GM12878 (cell line): ENCODE data around the gene CHST15. TPM values are rescaled to one million over a fixed set of nuclear protein-coding genes. Genes with fewer than 3 reads are reported as not detected.

Experiments
- ATAC-seq: fragments of 200-7000 bp; cut with Tn5 transposase; 3 replicates; pipeline ENCODE4 v1.9.1; 2020; ENCODE audit warnings: mild to moderate bottlenecking, moderate library complexity
- BruUV-seq: library from RNA; stranded (reverse); fragments of 400-500 nt; replicated peaks from 2 replicates; lab custom pipeline; 2021; lab: Mats Ljungman, UMichigan
- CTCF ChIA-PET: fragments of 300-600 bp; sonication (Branson Sonifier 250); formaldehyde crosslinking; extraction: SDS; loops from one replicate; lab custom pipeline; 2021; ENCODE audit warnings: inconsistent platforms; lab: Yijun Ruan, JAX
- POLR2A ChIA-PET: fragments of 350-600 bp; formaldehyde crosslinking; extraction: SDS; loops from one replicate; lab custom pipeline; 2021; ENCODE audit warnings: inconsistent platforms; lab: Charles Lee
- RAD21 ChIA-PET: fragments of 300-600 bp; sonication (Branson Sonifier 250); formaldehyde crosslinking; loops from one replicate; lab custom pipeline; 2023; ENCODE audit warnings: antibody characterized with exemption; ENCODE audit not compliant: unreplicated experiment; lab: Charles Lee
- SMC1A ChIA-PET: fragments of 300-600 bp; sonication (Branson Sonifier 250); formaldehyde crosslinking; loops from one replicate; lab custom pipeline; 2023; ENCODE audit not compliant: unreplicated experiment, uncharacterized antibody; lab: Charles Lee
- DNase-seq: peaks from one replicate; pipeline ENCODE4 v3.0.0-alpha.2; 2011; ENCODE audit warnings: low read depth, low spot score
- FAIRE-seq: peaks from 3 replicates; lab custom pipeline; 2011; peaks lifted over from hg19 to GRCh38; lab: Jason Lieb, UNC
- H2AFZ ChIP-seq: 2 replicates; pipeline ENCODE4 v1.6.0; 2011; ENCODE audit warnings: low read depth, low read length, control low read depth; ENCODE audit not compliant: control insufficient read depth
- H3K27ac ChIP-seq: 2 replicates; pipeline ENCODE4 v1.5.1; 2011; ENCODE audit warnings: control low read depth; ENCODE audit not compliant: control insufficient read depth, insufficient read depth
- H3K27me3 ChIP-seq, 2 experiments: replicated peaks in 1 of 2; 2 replicates each; pipeline versions ENCODE4 v1.6.0 to v1.6.1; 2011; ENCODE audit warnings: low read length in 1 of 2; ENCODE audit not compliant: control insufficient read depth in 2 of 2, insufficient read depth in 2 of 2
- H3K36me3 ChIP-seq, 2 experiments: 2 replicates each; pipeline ENCODE4 v1.5.1; 2011; ENCODE audit warnings: low read length in 1 of 2; ENCODE audit not compliant: control insufficient read depth in 2 of 2, insufficient read depth in 2 of 2
- H3K4me1 ChIP-seq: 2 replicates; pipeline ENCODE4 v1.6.1; 2011; ENCODE audit warnings: mild to moderate bottlenecking, low read length, moderate library complexity, mixed read lengths; ENCODE audit not compliant: control insufficient read depth, insufficient read depth
- H3K4me2 ChIP-seq: 2 replicates; pipeline ENCODE4 v1.6.0; 2011; ENCODE audit warnings: control low read depth; ENCODE audit not compliant: control insufficient read depth, insufficient read depth
- H3K4me3 ChIP-seq: fragments of 200-600 bp; sonication (generic); 2 replicates; pipeline ENCODE4 v1.5.1; 2016
- H3K79me2 ChIP-seq: 2 replicates; pipeline ENCODE4 v1.6.0; 2011; ENCODE audit warnings: low read length; ENCODE audit not compliant: control insufficient read depth, insufficient read depth
- H3K9ac ChIP-seq: 2 replicates; pipeline ENCODE4 v1.8.0; 2011; ENCODE audit warnings: low read length, control low read depth, mixed read lengths; ENCODE audit not compliant: control insufficient read depth, insufficient read depth
- H3K9me3 ChIP-seq: replicated peaks from 3 replicates; pipeline ENCODE4 v1.5.1; 2011; ENCODE audit warnings: mild to moderate bottlenecking, low read length; ENCODE audit not compliant: control insufficient read depth, insufficient read depth
- H4K20me1 ChIP-seq: 2 replicates; pipeline ENCODE4 v1.6.0; 2011; ENCODE audit not compliant: control insufficient read depth, insufficient read depth
- ASH2L ChIP-seq: fragments of 300-600, 200-600 bp; sonication (generic); IDR thresholded peaks from 2 replicates; pipeline ENCODE4 v1.6.1; 2017; ENCODE audit warnings: low read depth, mild to moderate bottlenecking, borderline replicate concordance
- ATF2 ChIP-seq: IDR thresholded peaks from 2 replicates; pipeline ENCODE4 v1.6.1; 2012; ENCODE audit warnings: low read length, inconsistent platforms
- BHLHE40 ChIP-seq, 2 experiments: fragments of 450-650 bp in 1 of 2; IDR thresholded peaks; 2 replicates each; pipeline ENCODE4 v1.6.1; 2011 to 2017; ENCODE audit warnings: low read depth in 2 of 2, borderline replicate concordance in 1 of 2, improper control_type of control experiment in 1 of 2, low read length in 1 of 2, mild to moderate bottlenecking in 1 of 2
- MLLT1 ChIP-seq: fragments of 450-650 bp; IDR thresholded peaks from 2 replicates; pipeline ENCODE4 v1.6.1; 2016; ENCODE audit warnings: mild to moderate bottlenecking
- MTA3 ChIP-seq: IDR thresholded peaks from 2 replicates; pipeline ENCODE4 v1.6.1; 2012; ENCODE audit warnings: low read length, inconsistent platforms, borderline replicate concordance
- NBN ChIP-seq: fragments of 450-650 bp; IDR thresholded peaks from 2 replicates; pipeline ENCODE4 v1.6.1; 2016
- RUNX3 ChIP-seq: IDR thresholded peaks from 2 replicates; pipeline ENCODE4 v1.6.1; 2012; ENCODE audit warnings: low read length, inconsistent platforms
- SPI1 ChIP-seq: IDR thresholded peaks from 2 replicates; pipeline ENCODE4 v1.6.1; 2011; ENCODE audit warnings: low read depth, mild to moderate bottlenecking, low read length, moderate library complexity, borderline replicate concordance; ENCODE audit not compliant: insufficient read depth
- SUPT20H ChIP-seq: IDR thresholded peaks from 2 replicates; pipeline ENCODE4 v1.6.1; 2011; ENCODE audit warnings: low read depth, mild to moderate bottlenecking, low read length, moderate library complexity, borderline replicate concordance; ENCODE audit not compliant: control insufficient read depth
- TCF12 ChIP-seq: IDR thresholded peaks from 2 replicates; pipeline ENCODE4 v1.6.1; 2011; ENCODE audit warnings: low read depth, mild to moderate bottlenecking, low read length
- WGBS: methylation state at CpG from one replicate; pipeline ENCODE4 v1.1.6; 2016; ENCODE audit warnings: low lambda C conversion rate; ENCODE audit not compliant: insufficient replicate concordance, insufficient coverage; ENCODE audit errors: missing lambda C conversion rate; 5-methylcytosine and 5-hydroxymethylcytosine counted together
- in situ Hi-C: fragments of 300-500 bp; cut with MboI; formaldehyde crosslinking; loops from 9 replicates; pipeline ENCODE4 v1.14.3; 2018; ENCODE audit warnings: mixed read lengths
- intact Hi-C: fragments of 100-400 bp; cut with micrococcal nuclease; formaldehyde crosslinking; loops from one replicate; pipeline ENCODE4 v1.14.2; 2022; ENCODE audit not compliant: unreplicated experiment
- polyA plus RNA-seq, 11 experiments: library from polyadenylated mRNA; depleted of rRNA in 4 of 11; unstranded in 6 of 11; stranded (reverse) in 5 of 11; fragments of >200 nt; fragmentation: Nextera tagmentation in 4 of 11; fragmentation: Illumina TruSeq in 1 of 11; extraction: Ambion mirVana in 4 of 11; extraction: Trizol in 1 of 11; gene quantifications; 1 replicate in 1 of 11; 2 replicates in 10 of 11; pipeline versions ENCODE4 v1.2.1 to v1.2.3, GENCODE V29; 2011 to 2016; ENCODE audit warnings: inconsistent platforms in 2 of 11, missing spikeins in 2 of 11, low read depth in 1 of 11
- total RNA-seq, 4 experiments: library from RNA; depleted of rRNA in 3 of 4; stranded (reverse); fragments of >200 nt in 3 of 4; fragmentation: Illumina TruSeq in 1 of 4; extraction: Trizol in 1 of 4; gene quantifications; 2 replicates each; pipeline versions ENCODE4 v1.2.1 to v1.2.3, GENCODE V29; 2013 to 2021

Gene CHST15
- total and polyA plus RNA-seq, 10 of the 15 experiments (the other 5 are each of a cell fraction or from before 2014, with no cell fraction given), result 0.02 to 0.53 (median 0.05) TPM; not detected in 1

GRCh38 chr10:124122211-124122610 lies 28.8 kb upstream of the CHST15 start (continued):
- TF ChIP-seq ASH2L (no peak), SPI1 (no peak), ATF2 (no peak), TCF12 (no peak)
- TF ChIP-seq, all 136 proteins: peak for 0

- Histone ChIP-seq H4K20me1 (no peaks in the 10 kb centered on the region), H3K4me2 (no peak overlapping the region), H3K36me3 (no peaks in the 10 kb centered on the region), H2AFZ (no peak overlapping the region), H3K4me3 (no peak overlapping the region), H3K27ac (no peak overlapping the region), H3K9me3 (no peaks in the 10 kb centered on the region; the same call in 2 of the 3 replicates), H3K4me1 (peaks cover 13% of the 10 kb centered on the region), H3K79me2 (no peaks in the 10 kb centered on the region), H3K27me3 (peaks cover 0 to 3% of the 10 kb centered on the region in 2 experiments; a peak in 2 of 4 replicates), H3K9ac (no peak overlapping the region)
- no peak for DNase-seq
- no peak for FAIRE-seq
- in situ Hi-C loops (no loop called here), intact Hi-C loops (no loop called here)
- ChIA-PET RAD21 (no interaction called here), POLR2A (no interaction called here), SMC1A (no interaction called here), CTCF (no interaction called here)
- WGBS, result 73% methylated on average over 4 of the region's 4 CpGs
- no TSS peak for BruUV-seq
- TF ChIP-seq BHLHE40 (IDR thresholded peaks at IDR 0.05; ENCODE audit: borderline replicate concordance in 1 of 2, low read depth in 2 of 2, low read length in 1 of 2), result peak in 1 of 2 experiments; percentile 38; a peak in 1 of 4 replicates
- peak; percentile 88; the same call in 1 of the 2 replicates for TF ChIP-seq MLLT1
- TF ChIP-seq MTA3, result no peak
- TF ChIP-seq SUPT20H, result no peak
- TF ChIP-seq RUNX3, result 0 out of 2 replicates have a peak, but pooled peaks have one; percentile 14
- 0 out of 2 replicates have a peak, but pooled peaks have one; percentile 43 for TF ChIP-seq NBN
- no peak for ATAC-seq
Observed at GRCh38 chr10:124120410-124121061, 27.1 kb upstream of the CHST15 start.
